ENCODE results near the gene SCN5A. TPM values are rescaled to one million over a fixed set of nuclear protein-coding genes. Genes with fewer than 3 reads are reported as not detected.

Gene SCN5A
- polyA plus RNA-seq, 1 of the 3 experiments (the other 2 are of a cell fraction) = 0.18 TPM

GRCh38 chr3:38617137-38617536 is 32.4 kb downstream of the SCN5A start:
- Histone ChIP-seq H3K4me2 (no peak overlapping the region), H3K36me3 (replicated peaks in 1 of 2; ENCODE audit: control insufficient read depth in 1 of 2, insufficient read depth in 2 of 2, low read length in 1 of 2) (no peaks in the 10 kb centered on the region), H3K4me3 (ENCODE audit: low read depth in 2 of 2, low read length in 1 of 2) (no peak overlapping the region), H3K27ac (ENCODE audit: low read depth in 2 of 2, low read length in 1 of 2) (no peak overlapping the region), H3K9ac (no peak overlapping the region), H3K9me2 (no peaks in the 10 kb centered on the region), H2AFZ (ENCODE audit: low read depth) (no peak overlapping the region), H3F3A (replicated peaks; ENCODE audit: insufficient read depth) (no peaks in the 10 kb centered on the region), H4K20me1 (ENCODE audit: insufficient read depth) (no peaks in the 10 kb centered on the region), H3K27me3 (ENCODE audit: insufficient read depth) (no peaks in the 10 kb centered on the region), H3K4me1 (ENCODE audit: control insufficient read depth in 1 of 2, insufficient read depth in 2 of 2, low read depth in 1 of 2, low read length in 1 of 2) (peaks cover 0 to 5% of the 10 kb centered on the region in 2 experiments; a peak in 1 of 4 replicates), H3K79me2 (ENCODE audit: insufficient read depth) (no peaks in the 10 kb centered on the region), H3K9me3 (no peaks in the 10 kb centered on the region)
- DNase-seq = no peak
- ChIA-PET POLR2A (no interaction called here), CTCF (interaction anchor here (1.0 to 2.3 kb wide), 3 partner anchors 11 to 96 kb away, joined by 3 to 9 read pairs (median 6); no protein-coding TSS in a partner anchor)
- TF ChIP-seq MAX (IDR thresholded peaks at IDR 0.05; ENCODE audit: low read depth) (no peak), MEF2A (IDR thresholded peaks at IDR 0.05; ENCODE audit: borderline replicate concordance, low read depth) (no peak), MXI1 (IDR thresholded peaks at IDR 0.05; ENCODE audit: low read depth, low read length) (no peak), YY1 (IDR thresholded peaks at IDR 0.05; ENCODE audit: low read depth) (no peak), RAD21 (IDR thresholded peaks at IDR 0.05; ENCODE audit: low read length) (no peak), SMC3 (IDR thresholded peaks at IDR 0.05; ENCODE audit: low read depth, low read length) (no peak), GATA2 (CRISPR knock-in tag; IDR thresholded peaks at IDR 0.05) (no peak), FOXJ3 (CRISPR knock-in tag; IDR thresholded peaks at IDR 0.05) (no peak), RXRA (IDR thresholded peaks at IDR 0.05; ENCODE audit: borderline replicate concordance, low read depth) (no peak), NRF1 (IDR thresholded peaks at IDR 0.05; ENCODE audit: low read depth, low read length) (no peak), JUND (IDR thresholded peaks at IDR 0.05) (no peak), PBX3 (IDR thresholded peaks at IDR 0.05) (no peak), NFIC (IDR thresholded peaks at IDR 0.05; ENCODE audit: borderline replicate concordance) (no peak), CHD2 (IDR thresholded peaks at IDR 0.05; ENCODE audit: low read length, partially characterized antibody) (no peak), CTCF (IDR thresholded peaks at IDR 0.05) (no peak), REST (IDR thresholded peaks at IDR 0.05; ENCODE audit: low read depth, low read length) (no peak), ELF1 (IDR thresholded peaks at IDR 0.05) (no peak), EZH2phosphoT487 (IDR thresholded peaks at IDR 0.05; ENCODE audit: borderline replicate concordance, low read depth) (no peak)
- WGBS (ENCODE audit: low lambda C conversion rate) = 38% methylated on average over 5 of the region's 5 CpGs

All from SK-N-SH (cell line).